Ishikawa (cell line): Measurements from ENCODE around the gene ERF.
A peak's percentile ranks its signal among the peaks of the same experiment; 100 is the strongest.

Source experiments
- EP300 ChIP-seq: IDR thresholded peaks from 2 replicates; pipeline ENCODE4 v1.6.1; 2012; ENCODE audit warnings: borderline replicate concordance
- FOXM1 ChIP-seq: IDR thresholded peaks from 2 replicates; pipeline ENCODE4 v1.6.1; 2012; ENCODE audit warnings: low read depth, borderline replicate concordance
- TCF12 ChIP-seq: IDR thresholded peaks from 2 replicates; pipeline ENCODE4 v1.6.1; 2012; ENCODE audit warnings: low read depth
- TF ChIP-seq, protein P1 (sequence below): IDR thresholded peaks from 2 replicates; pipeline ENCODE4 v1.6.1; 2012; ENCODE audit warnings: low read depth, mild to moderate bottlenecking

DNA sequence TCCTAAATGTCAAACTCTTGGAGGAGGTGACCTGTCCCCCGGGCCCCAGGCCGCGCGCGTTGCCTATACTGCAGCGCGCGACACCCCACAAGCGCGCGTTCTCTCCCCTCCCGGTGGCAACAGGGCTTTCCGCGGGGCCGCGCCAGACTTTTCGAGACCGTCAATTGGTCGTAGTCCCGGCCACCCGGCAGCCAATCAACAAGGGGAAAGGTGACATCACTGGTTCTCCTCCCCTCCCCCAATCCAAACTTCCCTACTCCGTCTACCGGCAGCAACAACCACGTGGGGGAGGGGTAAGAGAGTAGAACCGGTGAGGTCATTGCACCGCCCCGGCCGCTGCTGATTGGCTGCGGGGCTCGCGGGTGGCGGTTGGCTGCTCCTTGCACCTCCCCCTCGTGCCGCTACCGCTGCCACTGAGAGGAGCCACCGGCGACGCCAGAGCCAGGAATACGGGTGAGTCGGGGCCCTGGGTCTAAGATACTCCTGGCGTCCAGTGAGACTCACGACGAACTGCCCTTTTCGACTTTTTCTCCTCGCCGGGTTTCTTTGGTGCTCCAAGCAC, 13.3 kb upstream of the ERF start:
- TF ChIP-seq EP300 = peak; percentile 72; the same call in 1 of the 2 replicates
- TF ChIP-seq, protein P1, sequence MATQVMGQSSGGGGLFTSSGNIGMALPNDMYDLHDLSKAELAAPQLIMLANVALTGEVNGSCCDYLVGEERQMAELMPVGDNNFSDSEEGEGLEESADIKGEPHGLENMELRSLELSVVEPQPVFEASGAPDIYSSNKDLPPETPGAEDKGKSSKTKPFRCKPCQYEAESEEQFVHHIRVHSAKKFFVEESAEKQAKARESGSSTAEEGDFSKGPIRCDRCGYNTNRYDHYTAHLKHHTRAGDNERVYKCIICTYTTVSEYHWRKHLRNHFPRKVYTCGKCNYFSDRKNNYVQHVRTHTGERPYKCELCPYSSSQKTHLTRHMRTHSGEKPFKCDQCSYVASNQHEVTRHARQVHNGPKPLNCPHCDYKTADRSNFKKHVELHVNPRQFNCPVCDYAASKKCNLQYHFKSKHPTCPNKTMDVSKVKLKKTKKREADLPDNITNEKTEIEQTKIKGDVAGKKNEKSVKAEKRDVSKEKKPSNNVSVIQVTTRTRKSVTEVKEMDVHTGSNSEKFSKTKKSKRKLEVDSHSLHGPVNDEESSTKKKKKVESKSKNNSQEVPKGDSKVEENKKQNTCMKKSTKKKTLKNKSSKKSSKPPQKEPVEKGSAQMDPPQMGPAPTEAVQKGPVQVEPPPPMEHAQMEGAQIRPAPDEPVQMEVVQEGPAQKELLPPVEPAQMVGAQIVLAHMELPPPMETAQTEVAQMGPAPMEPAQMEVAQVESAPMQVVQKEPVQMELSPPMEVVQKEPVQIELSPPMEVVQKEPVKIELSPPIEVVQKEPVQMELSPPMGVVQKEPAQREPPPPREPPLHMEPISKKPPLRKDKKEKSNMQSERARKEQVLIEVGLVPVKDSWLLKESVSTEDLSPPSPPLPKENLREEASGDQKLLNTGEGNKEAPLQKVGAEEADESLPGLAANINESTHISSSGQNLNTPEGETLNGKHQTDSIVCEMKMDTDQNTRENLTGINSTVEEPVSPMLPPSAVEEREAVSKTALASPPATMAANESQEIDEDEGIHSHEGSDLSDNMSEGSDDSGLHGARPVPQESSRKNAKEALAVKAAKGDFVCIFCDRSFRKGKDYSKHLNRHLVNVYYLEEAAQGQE = no peak
- peak; percentile 85 for TF ChIP-seq TCF12
- TF ChIP-seq FOXM1 = peak; percentile 26; the same call in 1 of the 2 replicates
